ENCODE results near the gene MAP2. TPM values are rescaled to one million over a fixed set of nuclear protein-coding genes. Genes with fewer than 3 reads are reported as not detected.

MAP2 gene
- total and polyA plus RNA-seq, 9 donors: 5.4 to 23.9 (median 9.6) TPM

- H3K36me3 ChIP-seq: no peaks in the 10 kb centered on the region
- no peaks in the 10 kb centered on the region for H3K27me3 ChIP-seq
- H3K27ac ChIP-seq: no peak overlapping the region
- no peak for DNase-seq
- intact Hi-C loops (cut with DNase I): no loop called here
- 42 to 62% (median 60%) methylated on average over 3 of the region's 3 CpGs for WGBS, 3 donors
- H3K4me3 ChIP-seq: no peak overlapping the region
- no peak for TF ChIP-seq EP300 (IDR thresholded peaks at IDR 0.05)
- no peak for TF ChIP-seq POLR2A (IDR thresholded peaks at IDR 0.05)
- no peak for TF ChIP-seq CTCF (IDR thresholded peaks at IDR 0.05)
- H3K4me1 ChIP-seq (ENCODE audit: insufficient read depth): no peaks in the 10 kb centered on the region
- no peaks in the 10 kb centered on the region for H3K9me3 ChIP-seq
These were observed 34.4 kb downstream of the MAP2 start for GRCh38 chr2:209458008-209458979.

GRCh38 chr2:209459359-209459758 lies 35.5 kb downstream of the MAP2 start:
- 97 to 99% (median 97%) methylated on average over 2 of the region's 2 CpGs for WGBS, 3 donors
- H3K4me3 ChIP-seq: no peak overlapping the region
- H3K9me3 ChIP-seq: no peaks in the 10 kb centered on the region
- no peaks in the 10 kb centered on the region for H3K27me3 ChIP-seq
- TF ChIP-seq EP300 (IDR thresholded peaks at IDR 0.05): no peak
- no peak for TF ChIP-seq POLR2A (IDR thresholded peaks at IDR 0.05)
- no peak for TF ChIP-seq CTCF (IDR thresholded peaks at IDR 0.05)
- no peak overlapping the region for H3K27ac ChIP-seq
- H3K36me3 ChIP-seq: no peaks in the 10 kb centered on the region
- DNase-seq: no peak
- intact Hi-C loops (cut with DNase I): no loop called here
- no peaks in the 10 kb centered on the region for H3K4me1 ChIP-seq (ENCODE audit: insufficient read depth)

- H3K4me1 ChIP-seq (ENCODE audit: insufficient read depth): no peaks in the 10 kb centered on the region
- TF ChIP-seq CTCF (IDR thresholded peaks at IDR 0.05): no peak
- TF ChIP-seq EP300 (IDR thresholded peaks at IDR 0.05): no peak
- TF ChIP-seq POLR2A (IDR thresholded peaks at IDR 0.05): no peak
- H3K9me3 ChIP-seq: no peaks in the 10 kb centered on the region
- no peaks in the 10 kb centered on the region for H3K27me3 ChIP-seq
- H3K36me3 ChIP-seq: no peaks in the 10 kb centered on the region
- H3K4me3 ChIP-seq: no peak overlapping the region
- 92 to 96% (median 96%) methylated on average over 5 of the region's 5 CpGs for whole genome bisulfite sequencing, 3 donors
- no peak for DNase-seq
- H3K27ac ChIP-seq: no peak overlapping the region
- intact Hi-C loops (cut with DNase I): no loop called here
These were observed 36.4 kb downstream of the MAP2 start for GRCh38 chr2:209460151-209460761.

GRCh38 chr2:209463226-209463625 lies 39.4 kb downstream of the MAP2 start:
- H3K27me3 ChIP-seq: no peaks in the 10 kb centered on the region
- H3K36me3 ChIP-seq: no peaks in the 10 kb centered on the region
- intact Hi-C loops (cut with DNase I): no loop called here
- no peak overlapping the region for H3K27ac ChIP-seq
- WGBS, 3 donors: 67 to 88% (median 85%) methylated on average over 1 of the region's 1 CpG
- no peaks in the 10 kb centered on the region for H3K9me3 ChIP-seq
- DNase-seq: no peak
- no peak for TF ChIP-seq EP300 (IDR thresholded peaks at IDR 0.05)
- no peak for TF ChIP-seq CTCF (IDR thresholded peaks at IDR 0.05)
- TF ChIP-seq POLR2A (IDR thresholded peaks at IDR 0.05): no peak
- H3K4me3 ChIP-seq: no peak overlapping the region
- H3K4me1 ChIP-seq (ENCODE audit: insufficient read depth): no peaks in the 10 kb centered on the region

Measured in ovary (tissue), 9 donors.